ENCODE measurements around the gene ATG4B. TPM values are rescaled to one million over a fixed set of nuclear protein-coding genes. Genes with fewer than 3 reads are reported as not detected.
A peak's percentile ranks its signal among the peaks of the same experiment; 100 is the strongest.

The ATG4B gene
- total and polyA plus RNA-seq, 2 of the 4 experiments (the other 2 are of a cell fraction) = 113 to 146 TPM

DNA sequence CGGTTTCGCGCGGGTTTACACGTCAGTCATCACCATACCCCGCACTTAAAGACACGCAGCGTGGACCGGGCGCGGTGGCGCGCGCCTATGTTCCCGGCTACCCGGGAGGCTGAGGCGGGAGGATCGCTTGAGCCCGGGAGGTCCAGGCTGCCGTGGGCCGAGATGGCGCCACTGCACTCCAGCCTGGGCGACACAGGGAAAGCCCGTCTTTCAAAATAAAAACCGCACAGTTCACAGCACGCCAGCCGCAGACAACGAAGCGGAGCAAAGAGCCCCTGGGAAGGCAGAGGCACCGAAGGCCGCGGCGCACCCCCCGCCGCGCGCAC lies 48.8 kb downstream of the ATG4B start:
- ChIA-PET CTCF (no interaction called here), POLR2A (ENCODE audit: unreplicated experiment) (no interaction called here)
- peak overlapping the region; percentile 44; the same call in 1 of the 2 replicates for H3K27ac ChIP-seq (ENCODE audit: insufficient read depth, low read length)
- H4K91ac ChIP-seq (ENCODE audit: insufficient read depth, low read depth, low read length) = peak overlapping the region; percentile 74
- TF ChIP-seq, protein P1, sequence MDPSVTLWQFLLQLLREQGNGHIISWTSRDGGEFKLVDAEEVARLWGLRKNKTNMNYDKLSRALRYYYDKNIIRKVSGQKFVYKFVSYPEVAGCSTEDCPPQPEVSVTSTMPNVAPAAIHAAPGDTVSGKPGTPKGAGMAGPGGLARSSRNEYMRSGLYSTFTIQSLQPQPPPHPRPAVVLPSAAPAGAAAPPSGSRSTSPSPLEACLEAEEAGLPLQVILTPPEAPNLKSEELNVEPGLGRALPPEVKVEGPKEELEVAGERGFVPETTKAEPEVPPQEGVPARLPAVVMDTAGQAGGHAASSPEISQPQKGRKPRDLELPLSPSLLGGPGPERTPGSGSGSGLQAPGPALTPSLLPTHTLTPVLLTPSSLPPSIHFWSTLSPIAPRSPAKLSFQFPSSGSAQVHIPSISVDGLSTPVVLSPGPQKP (IDR thresholded peaks at IDR 0.05; ENCODE audit: borderline replicate concordance, low read depth, low read length) = no peak
- no peak for TF ChIP-seq SMC3 (IDR thresholded peaks at IDR 0.05; ENCODE audit: low read depth, low read length)
- no peak for TF ChIP-seq NFE2L2 (IDR thresholded peaks at IDR 0.05; ENCODE audit: low read depth, low read length)
- no peak for TF ChIP-seq MAZ (IDR thresholded peaks at IDR 0.05; ENCODE audit: borderline replicate concordance, low read depth, low read length)
- no peak for TF ChIP-seq MAFK (IDR thresholded peaks at IDR 0.05; ENCODE audit: low read depth, low read length)
- 0 out of 2 replicates have a peak overlapping the region, but pooled peaks have one; percentile 10 for H2AK5ac ChIP-seq (ENCODE audit: low read depth, low read length)
- peak overlapping the region; percentile 61 for H3K9ac ChIP-seq (ENCODE audit: low read depth, low read length)
- no peak overlapping the region for H2BK15ac ChIP-seq (ENCODE audit: low read depth, low read length)
- H3K56ac ChIP-seq (ENCODE audit: extremely low read depth, insufficient read depth, low read length) = peak overlapping the region; percentile 75
- H4K5ac ChIP-seq (ENCODE audit: low read depth, low read length) = no peak overlapping the region
- intact Hi-C loops (cut with micrococcal nuclease) (no loop called here), in situ Hi-C loops (cut with MboI; ENCODE audit: low sequenced_read_pairs) (no loop called here), dilution Hi-C loops (cut with HindIII; ENCODE audit: low sequenced_read_pairs, unreplicated experiment) (no loop called here)
- H3K4me2 ChIP-seq (ENCODE audit: low read depth, low read length) = peak overlapping the region; percentile 95
- H2BK120ac ChIP-seq (ENCODE audit: low read depth, low read length) = 0 out of 2 replicates have a peak overlapping the region, but pooled peaks have one; percentile 3
- H3K27me3 ChIP-seq (ENCODE audit: control insufficient read depth, insufficient read depth, low read length) = no peaks in the 10 kb centered on the region
- H2BK5ac ChIP-seq (ENCODE audit: low read depth, low read length, poor library complexity, severe bottlenecking) = peak overlapping the region; percentile 6
- H4K8ac ChIP-seq (ENCODE audit: low read depth in 2 of 2, low read length in 2 of 2) = peak overlapping the region; percentile 38 to 72; a peak in 3 of 4 replicates
- 0 out of 2 replicates have a peak, but pooled peaks cover 5% of the 10 kb centered on the region for H4K20me1 ChIP-seq (ENCODE audit: insufficient read depth, low read length)
- peaks cover 40 to 74% of the 10 kb centered on the region in 2 experiments for H3K79me1 ChIP-seq (ENCODE audit: low read depth in 1 of 2, low read length in 2 of 2)
- WGBS, 2 experiments (ENCODE audit: extremely low coverage in 2 of 2, insufficient read length in 1 of 2) = 1% methylated on average over 16 of the region's 37 CpGs; no CpG with 5 or more reads in 1 of the 2 experiments
- H3K23ac ChIP-seq (ENCODE audit: low read depth, low read length) = peak overlapping the region; percentile 85
- no TSS peak for BruUV-seq (replicated peaks)
- peak overlapping the region; percentile 91 for H2AFZ ChIP-seq (replicated peaks; ENCODE audit: low read length, poor library complexity)
- H2AK9ac ChIP-seq (replicated peaks; ENCODE audit: low read depth, low read length, poor library complexity) = peak overlapping the region; percentile 89
- peaks cover 21% of the 10 kb centered on the region for H3K36me3 ChIP-seq (ENCODE audit: control insufficient read depth, insufficient read depth, low read length)
- H3K4me1 ChIP-seq (ENCODE audit: control insufficient read depth, insufficient read depth, low read length) = peaks cover 9% of the 10 kb centered on the region
- H2BK20ac ChIP-seq (ENCODE audit: low read depth, low read length) = no peak overlapping the region
- H3K4ac ChIP-seq (ENCODE audit: low read depth, low read length) = peak overlapping the region; percentile 52
- DNase-seq (no peak), ATAC-seq (ENCODE audit: low read depth) (peak; percentile 10)
- no peak overlapping the region; the same call in 1 of the 2 replicates for H3K14ac ChIP-seq (replicated peaks; ENCODE audit: low read depth, low read length)
- H3K18ac ChIP-seq (ENCODE audit: low read depth, low read length) = no peak overlapping the region
- H3K4me3 ChIP-seq (ENCODE audit: insufficient read depth, low read depth, low read length) = peak overlapping the region; percentile 68
- no peaks in the 10 kb centered on the region for H3K9me3 ChIP-seq (ENCODE audit: control insufficient read depth, insufficient read depth, low read length)
- peaks cover 14% of the 10 kb centered on the region for H3K9me1 ChIP-seq (ENCODE audit: insufficient read depth, low read length)
